A549 (cell line): ENCODE measurements around the gene ST14.

Experiments used
- RCOR1 ChIP-seq: fragments of 150-350 bp; IDR thresholded peaks from 2 replicates; pipeline ENCODE4 v1.6.1; 2014; ENCODE audit warnings: antibody characterized with exemption, low read length, low read depth
- RNF2 ChIP-seq: fragments of 200-600 bp; sonication (generic); IDR thresholded peaks from 2 replicates; pipeline ENCODE4 v1.6.1; 2016; ENCODE audit warnings: low read depth, mild to moderate bottlenecking, antibody characterized with exemption, moderate library complexity, borderline replicate concordance
- TF ChIP-seq, protein P1 (sequence below): fragments of >200 bp; sonication (Bioruptor Twin); formaldehyde crosslinking; IDR thresholded peaks from 3 replicates; pipeline ENCODE4 v1.5.1; 2016
- TF ChIP-seq, protein P2 (sequence below): IDR thresholded peaks from 2 replicates; pipeline ENCODE4 v1.6.1; 2012

DNA sequence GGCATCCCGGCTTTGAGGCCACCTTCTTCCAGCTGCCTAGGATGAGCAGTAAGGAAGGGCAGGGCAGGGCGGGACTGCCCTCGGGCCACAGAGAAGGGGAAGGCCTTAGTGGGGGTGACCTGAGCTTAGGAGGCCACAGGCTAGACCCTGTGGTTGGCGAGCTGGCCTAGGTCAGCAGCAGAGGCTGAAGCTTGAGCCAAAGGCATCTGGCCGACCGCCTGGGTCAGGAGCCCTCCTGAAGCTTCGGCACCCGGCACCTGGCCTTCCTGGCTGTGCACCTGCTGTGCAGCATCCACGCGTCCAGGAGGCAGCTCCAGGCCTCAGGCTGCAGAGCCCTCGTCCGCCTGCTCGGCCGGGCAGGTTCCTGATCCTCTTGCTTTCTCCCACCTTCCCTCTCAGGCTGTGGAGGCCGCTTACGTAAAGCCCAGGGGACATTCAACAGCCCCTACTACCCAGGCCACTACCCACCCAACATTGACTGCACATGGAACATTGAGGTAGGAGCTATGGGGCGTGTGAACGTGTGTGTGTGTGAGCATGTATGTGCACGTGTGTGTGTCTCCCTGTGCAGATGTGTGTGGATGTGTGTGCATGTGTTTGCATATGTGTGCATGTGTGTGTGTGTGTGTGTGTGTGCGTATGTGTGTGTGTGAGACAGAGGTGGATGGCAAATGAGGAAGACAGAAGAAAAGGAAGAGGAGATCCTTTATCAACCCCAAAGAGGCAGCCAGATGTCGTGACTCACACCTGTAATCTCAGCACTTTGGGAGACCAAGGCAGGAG is 34.9 kb downstream of the ST14 start:
- TF ChIP-seq, protein P1, sequence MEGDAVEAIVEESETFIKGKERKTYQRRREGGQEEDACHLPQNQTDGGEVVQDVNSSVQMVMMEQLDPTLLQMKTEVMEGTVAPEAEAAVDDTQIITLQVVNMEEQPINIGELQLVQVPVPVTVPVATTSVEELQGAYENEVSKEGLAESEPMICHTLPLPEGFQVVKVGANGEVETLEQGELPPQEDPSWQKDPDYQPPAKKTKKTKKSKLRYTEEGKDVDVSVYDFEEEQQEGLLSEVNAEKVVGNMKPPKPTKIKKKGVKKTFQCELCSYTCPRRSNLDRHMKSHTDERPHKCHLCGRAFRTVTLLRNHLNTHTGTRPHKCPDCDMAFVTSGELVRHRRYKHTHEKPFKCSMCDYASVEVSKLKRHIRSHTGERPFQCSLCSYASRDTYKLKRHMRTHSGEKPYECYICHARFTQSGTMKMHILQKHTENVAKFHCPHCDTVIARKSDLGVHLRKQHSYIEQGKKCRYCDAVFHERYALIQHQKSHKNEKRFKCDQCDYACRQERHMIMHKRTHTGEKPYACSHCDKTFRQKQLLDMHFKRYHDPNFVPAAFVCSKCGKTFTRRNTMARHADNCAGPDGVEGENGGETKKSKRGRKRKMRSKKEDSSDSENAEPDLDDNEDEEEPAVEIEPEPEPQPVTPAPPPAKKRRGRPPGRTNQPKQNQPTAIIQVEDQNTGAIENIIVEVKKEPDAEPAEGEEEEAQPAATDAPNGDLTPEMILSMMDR: no peak
- TF ChIP-seq, protein P2, sequence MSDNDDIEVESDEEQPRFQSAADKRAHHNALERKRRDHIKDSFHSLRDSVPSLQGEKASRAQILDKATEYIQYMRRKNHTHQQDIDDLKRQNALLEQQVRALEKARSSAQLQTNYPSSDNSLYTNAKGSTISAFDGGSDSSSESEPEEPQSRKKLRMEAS: no peak
- no peak for TF ChIP-seq RNF2
- no peak for TF ChIP-seq RCOR1
